ENCODE data around the gene CRMP1.

The CRMP1 gene

GRCh38 chr4:5797866-5798265 lies 95.0 kb downstream of the CRMP1 start:
- no peak for DNase-seq

GRCh38 chr4:5796976-5797375 lies 95.9 kb downstream of the CRMP1 start:
- DNase-seq = no peak

- DNase-seq = no peak
Measured at GRCh38 chr4:5795580-5795979, 97.3 kb downstream of the CRMP1 start.

GRCh38 chr4:5793514-5793913 lies 99.4 kb downstream of the CRMP1 start:
- no peak for DNase-seq

GRCh38 chr4:5791654-5792053 lies 101.2 kb downstream of the CRMP1 start:
- DNase-seq = no peak

- no peak for DNase-seq
Measured at GRCh38 chr4:5790546-5790857, 102.4 kb downstream of the CRMP1 start.

GRCh38 chr4:5789141-5789540 lies 103.7 kb downstream of the CRMP1 start:
- no peak for DNase-seq

GRCh38 chr4:5788144-5788543 lies 104.7 kb downstream of the CRMP1 start:
- no peak for DNase-seq

GRCh38 chr4:5787311-5787710 lies 105.6 kb downstream of the CRMP1 start:
- DNase-seq = no peak

- DNase-seq = no peak
Measured at GRCh38 chr4:5785806-5786680, 106.8 kb downstream of the CRMP1 start.

- no peak for DNase-seq
Measured at GRCh38 chr4:5784960-5785611, 107.8 kb downstream of the CRMP1 start.

GRCh38 chr4:5784021-5784420 lies 108.9 kb downstream of the CRMP1 start:
- no peak for DNase-seq

GRCh38 chr4:5783486-5783885 lies 109.4 kb downstream of the CRMP1 start:
- no peak for DNase-seq

GRCh38 chr4:5782829-5783476 lies 109.9 kb downstream of the CRMP1 start:
- DNase-seq = no peak

GRCh38 chr4:5781691-5782090 lies 111.2 kb downstream of the CRMP1 start:
- DNase-seq = peak; percentile 11

- DNase-seq = no peak
Measured at GRCh38 chr4:5780831-5781480, 111.9 kb downstream of the CRMP1 start.

GRCh38 chr4:5776510-5776909 lies 116.4 kb downstream of the CRMP1 start:
- DNase-seq = no peak

- no peak for DNase-seq
Measured at GRCh38 chr4:5774416-5775036, 118.4 kb downstream of the CRMP1 start.

GRCh38 chr4:5773271-5773555 lies 119.7 kb downstream of the CRMP1 start:
- no peak for DNase-seq

GRCh38 chr4:5772528-5773270 lies 120.2 kb downstream of the CRMP1 start:
- DNase-seq = no peak

All from right kidney (tissue), 1 donor.